PC-9 (cell line): ENCODE measurements around the gene TTC23. TPM values are rescaled to one million over a fixed set of nuclear protein-coding genes. Genes with fewer than 3 reads are reported as not detected.

ENCODE experiments used
- BruUV-seq: library from RNA; stranded (reverse); fragments of 400-500 nt; replicated peaks from 2 replicates; lab custom pipeline; 2021; lab: Mats Ljungman, UMichigan
- CTCF ChIA-PET: fragments of 300-600 bp; sonication (Branson Sonifier 250); formaldehyde crosslinking; loops from one replicate; lab custom pipeline; 2022; ENCODE audit warnings: antibody characterized with exemption; lab: Charles Lee
- POLR2A ChIA-PET: fragments of 300-600 bp; sonication (Branson Sonifier 250); formaldehyde crosslinking; loops from one replicate; lab custom pipeline; 2022; ENCODE audit warnings: antibody characterized with exemption; ENCODE audit not compliant: unreplicated experiment; lab: Charles Lee
- DNase-seq, 2 experiments: peaks; one replicate each; pipeline versions ENCODE4 v3.0.0 to v3.0.0-alpha.2; 2015 to 2022; ENCODE audit warnings: mixed read lengths in 1 of 2
- H2AFZ ChIP-seq: fragments of 200-600 bp; sonication (generic); 2 replicates; pipeline ENCODE4 v1.8.1; 2017; ENCODE audit warnings: antibody characterized with exemption
- H3F3A ChIP-seq: fragments of 200-600 bp; sonication (generic); 2 replicates; pipeline ENCODE4 v1.8.1; 2017; ENCODE audit warnings: antibody characterized with exemption, mild to moderate bottlenecking, low read depth; ENCODE audit not compliant: insufficient read depth
- H3K27ac ChIP-seq: fragments of 200-600 bp; sonication (generic); 2 replicates; pipeline ENCODE4 v1.6.1; 2016; ENCODE audit warnings: mixed run types
- H3K27me3 ChIP-seq: fragments of 200-600 bp; sonication (generic); 2 replicates; pipeline ENCODE4 v1.6.1; 2016; ENCODE audit warnings: low read depth, mixed run types; ENCODE audit not compliant: insufficient read depth
- H3K36me3 ChIP-seq: fragments of 200-600 bp; sonication (generic); 2 replicates; pipeline ENCODE4 v1.6.1; 2016; ENCODE audit warnings: low read depth, mixed run types
- H3K4me1 ChIP-seq: fragments of 200-600 bp; sonication (generic); replicated peaks from 2 replicates; pipeline ENCODE4 v1.6.1; 2016; ENCODE audit warnings: mixed run types; ENCODE audit not compliant: insufficient read depth
- H3K4me2 ChIP-seq: fragments of 200-600 bp; sonication (generic); 2 replicates; pipeline ENCODE4 v1.6.1; 2017; ENCODE audit warnings: mixed run types
- H3K4me3 ChIP-seq: fragments of 200-600 bp; sonication (generic); 2 replicates; pipeline ENCODE4 v1.6.1; 2016; ENCODE audit warnings: mixed run types
- H3K79me2 ChIP-seq: fragments of 200-600 bp; sonication (generic); 2 replicates; pipeline ENCODE4 v1.6.1; 2017; ENCODE audit warnings: low read depth, mixed run types
- H3K9me2 ChIP-seq: fragments of 200-600 bp; sonication (generic); 2 replicates; pipeline ENCODE4 v1.8.1; 2017; ENCODE audit warnings: mild to moderate bottlenecking; ENCODE audit not compliant: insufficient read depth
- H3K9me3 ChIP-seq: fragments of 200-600 bp; sonication (generic); 2 replicates; pipeline ENCODE4 v1.8.1; 2016; ENCODE audit warnings: low read depth; ENCODE audit not compliant: insufficient read depth
- H4K20me1 ChIP-seq: fragments of 200-600 bp; sonication (generic); 2 replicates; pipeline ENCODE4 v1.8.1; 2017; ENCODE audit not compliant: insufficient read depth
- CTCF ChIP-seq: fragments of 200-600 bp; sonication (generic); conservative IDR thresholded peaks from 2 replicates; pipeline ENCODE4 v1.6.1; 2017; ENCODE audit warnings: mixed run types, antibody characterized with exemption, mild to moderate bottlenecking, moderate library complexity
- EZH2 ChIP-seq: fragments of 200-600 bp; sonication (generic); IDR thresholded peaks from 2 replicates; pipeline ENCODE4 v1.8.0; 2017; ENCODE audit warnings: antibody characterized with exemption, low read depth
- intact Hi-C: fragments of 100-400 bp; cut with micrococcal nuclease; formaldehyde crosslinking; loops from one replicate; pipeline ENCODE4 v1.10.0; 2022; ENCODE audit not compliant: unreplicated experiment
- total RNA-seq: library from RNA; stranded (reverse); gene quantifications from 2 replicates; pipeline ENCODE4 v1.2.3, GENCODE V29; 2021

The TTC23 gene
- total RNA-seq, 1 experiment from 2014 or later = 18.4 TPM

- TF ChIP-seq CTCF (no peak), EZH2 (no peak)
- ChIA-PET POLR2A (interaction anchor here (0.6 kb wide), 1 partner anchor 123 kb away, joined by 3 read pairs; no protein-coding TSS in a partner anchor), CTCF (no interaction called here)
- Histone ChIP-seq H3K4me3 (no peak overlapping the region), H3K9me2 (no peaks in the 10 kb centered on the region), H2AFZ (no peak overlapping the region), H4K20me1 (no peaks in the 10 kb centered on the region), H3K9me3 (no peaks in the 10 kb centered on the region), H3K27me3 (no peaks in the 10 kb centered on the region), H3K79me2 (no peaks in the 10 kb centered on the region), H3F3A (peaks cover 16% of the 10 kb centered on the region), H3K4me1 (peaks cover 23% of the 10 kb centered on the region), H3K36me3 (no peaks in the 10 kb centered on the region), H3K4me2 (peak overlapping the region; percentile 24; the same call in 1 of the 2 replicates), H3K27ac (no peak overlapping the region)
- intact Hi-C loops = no loop called here
- no peak for DNase-seq
- BruUV-seq = no TSS peak
These were observed 121.0 kb downstream of the TTC23 start for GRCh38 chr15:99128411-99128810.

- Histone ChIP-seq H3K4me1 (peaks cover 30% of the 10 kb centered on the region), H3K36me3 (no peaks in the 10 kb centered on the region), H3K27me3 (no peaks in the 10 kb centered on the region), H4K20me1 (no peaks in the 10 kb centered on the region), H3K9me2 (no peaks in the 10 kb centered on the region), H3K79me2 (no peaks in the 10 kb centered on the region), H3K27ac (no peak overlapping the region), H3F3A (peaks cover 23% of the 10 kb centered on the region), H3K4me3 (no peak overlapping the region), H3K9me3 (no peaks in the 10 kb centered on the region), H2AFZ (no peak overlapping the region), H3K4me2 (no peak overlapping the region)
- ChIA-PET POLR2A (no interaction called here), CTCF (no interaction called here)
- DNase-seq = no peak
- no TSS peak for BruUV-seq
- no peak for TF ChIP-seq EZH2
- no peak for TF ChIP-seq CTCF
- intact Hi-C loops = no loop called here
These were observed 121.6 kb downstream of the TTC23 start for GRCh38 chr15:99127773-99128172.

- H3K4me2 ChIP-seq = no peak overlapping the region
- no peaks in the 10 kb centered on the region for H4K20me1 ChIP-seq
- H3K9me3 ChIP-seq = no peaks in the 10 kb centered on the region
- TF ChIP-seq EZH2 (no peak), CTCF (no peak)
- no peak overlapping the region for H3K27ac ChIP-seq
- H3K9me2 ChIP-seq = no peaks in the 10 kb centered on the region
- BruUV-seq = no TSS peak
- POLR2A ChIA-PET = no interaction called here
- no peak overlapping the region for H2AFZ ChIP-seq
- H3K4me1 ChIP-seq = peaks cover 38% of the 10 kb centered on the region
- intact Hi-C loops = no loop called here
- H3K27me3 ChIP-seq = no peaks in the 10 kb centered on the region
- H3K79me2 ChIP-seq = no peaks in the 10 kb centered on the region
- H3K4me3 ChIP-seq = no peak overlapping the region
- no peak for DNase-seq
- CTCF ChIA-PET = no interaction called here
- no peaks in the 10 kb centered on the region for H3K36me3 ChIP-seq
- H3F3A ChIP-seq = peaks cover 27% of the 10 kb centered on the region
These were observed 122.5 kb downstream of the TTC23 start for GRCh38 chr15:99126930-99127329.
